Measurements from ENCODE around the gene GRK7. TPM values are rescaled to one million over a fixed set of nuclear protein-coding genes. Genes with fewer than 3 reads are reported as not detected.
"Not testable (repeated sequence)": the region's sequence is repeated elsewhere in the genome, so short reads cannot be mapped to it uniquely, and the experiment has no call there.

Gene GRK7
- total and polyA plus RNA-seq, 7 donors, result under 0.01 to 0.06 TPM; not detected in 5

GRCh38 chr3:141746962-141747361, 16.2 kb upstream of the GRK7 start:
- WGBS, 2 donors, result 90 to 93% methylated on average over 4 of the region's 4 CpGs
- Histone ChIP-seq H3K27me3 (no peaks in the 10 kb centered on the region), H3K27ac (no peak overlapping the region), H3K36me3 (peaks cover 0 to 76% (median 9%) of the 10 kb centered on the region in 4 donors), H3K4me3 (no peak overlapping the region), H3K9me3 (no peaks in the 10 kb centered on the region), H3K4me1 (peaks cover 0 to 29% (median 14%) of the 10 kb centered on the region in 4 donors)
- no peak for DNase-seq
- intact Hi-C loops (cut with DNase I), result no loop called here
- TF ChIP-seq CTCF (IDR thresholded peaks at IDR 0.05), result no peak
- TF ChIP-seq POLR2AphosphoS5 (IDR thresholded peaks at IDR 0.05), result no peak
- no peak for TF ChIP-seq POLR2A (IDR thresholded peaks at IDR 0.05)
- no peak for TF ChIP-seq EP300 (IDR thresholded peaks at IDR 0.05)

GRCh38 chr3:141753399-141753798, 9.8 kb upstream of the GRK7 start:
- no peak for TF ChIP-seq POLR2A (IDR thresholded peaks at IDR 0.05)
- TF ChIP-seq POLR2AphosphoS5 (IDR thresholded peaks at IDR 0.05), result no peak
- TF ChIP-seq CTCF (IDR thresholded peaks at IDR 0.05), result no peak
- WGBS, 2 donors, result 95 to 98% methylated on average over 3 of the region's 3 CpGs
- intact Hi-C loops (cut with DNase I), result no loop called here

GRCh38 chr3:141754032-141754431, 9.2 kb upstream of the GRK7 start:
- Histone ChIP-seq H3K36me3 (peaks cover 0 to 20% (median 0%) of the 10 kb centered on the region in 4 donors), H3K4me1 (no peaks in the 10 kb centered on the region), H3K27me3 (no peaks in the 10 kb centered on the region), H3K27ac (no peak overlapping the region), H3K4me3 (no peak overlapping the region), H3K9me3 (no peaks in the 10 kb centered on the region)
- DNase-seq, result no peak
- 88 to 96% methylated on average over 1 of the region's 1 CpG for WGBS, 2 donors
- intact Hi-C loops (cut with DNase I), result no loop called here
- TF ChIP-seq POLR2AphosphoS5 (IDR thresholded peaks at IDR 0.05) (no peak), CTCF (IDR thresholded peaks at IDR 0.05) (no peak), EP300 (IDR thresholded peaks at IDR 0.05) (no peak), POLR2A (IDR thresholded peaks at IDR 0.05) (no peak)

More at GRCh38 chr3:141753399-141753798, 9.8 kb upstream of the GRK7 start:
- Histone ChIP-seq H3K9me3 (no peaks in the 10 kb centered on the region), H3K27me3 (no peaks in the 10 kb centered on the region), H3K4me3 (no peak overlapping the region), H3K27ac (no peak overlapping the region), H3K36me3 (peaks cover 0 to 27% (median 0%) of the 10 kb centered on the region in 4 donors), H3K4me1 (no peaks in the 10 kb centered on the region)
- no peak for DNase-seq

GRCh38 chr3:141762552-141762951, 656 bp upstream of the GRK7 start:
- H3K9me3 ChIP-seq; H3K36me3 ChIP-seq; H3K27me3 ChIP-seq; H3K4me1 ChIP-seq; H3K27ac ChIP-seq; DNase-seq; intact Hi-C loops (cut with DNase I); H3K4me3 ChIP-seq: not testable (repeated sequence)
- WGBS, 2 donors, result 34 to 79% methylated on average over 17 to 19 of the region's 19 CpGs

- TF ChIP-seq POLR2A (IDR thresholded peaks at IDR 0.05), result no peak
- no peak for TF ChIP-seq CTCF (IDR thresholded peaks at IDR 0.05)
- TF ChIP-seq EP300 (IDR thresholded peaks at IDR 0.05), result no peak
- no peak for TF ChIP-seq POLR2AphosphoS5 (IDR thresholded peaks at IDR 0.05)
- intact Hi-C loops (cut with DNase I), result no loop called here
- Histone ChIP-seq H3K27ac (no peak overlapping the region), H3K4me1 (no peaks in the 10 kb centered on the region), H3K9me3 (no peaks in the 10 kb centered on the region), H3K27me3 (no peaks in the 10 kb centered on the region), H3K36me3 (no peaks in the 10 kb centered on the region), H3K4me3 (no peak overlapping the region)
- DNase-seq, result no peak
- 95 to 96% methylated on average over 2 of the region's 2 CpGs for WGBS, 2 donors
Measured at GRCh38 chr3:141764045-141764444, 837 bp downstream of the GRK7 start.
